Astrocyte (in vitro differentiated cells and primary cell): Measurements from ENCODE around the gene ABCC1. TPM values are rescaled to one million over a fixed set of nuclear protein-coding genes. Genes with fewer than 3 reads are reported as not detected.

Source experiments
- DNase-seq: peaks from one replicate; pipeline ENCODE4 v3.0.0-alpha.2; 2010; ENCODE audit warnings: low read depth
- FAIRE-seq: peaks from 2 replicates; lab custom pipeline; 2011; peaks lifted over from hg19 to GRCh38; lab: Jason Lieb, UNC
- H2AFZ ChIP-seq: 2 replicates; pipeline ENCODE4 v1.6.0; 2012; ENCODE audit warnings: low read depth, low read length, inconsistent platforms
- H3K27ac ChIP-seq: 2 replicates; pipeline ENCODE4 v1.5.1; 2011; ENCODE audit warnings: low read depth, low read length, inconsistent platforms
- H3K27me3 ChIP-seq: 2 replicates; pipeline ENCODE4 v1.6.0; 2011; ENCODE audit warnings: low read length, inconsistent platforms; ENCODE audit not compliant: insufficient read depth
- H3K36me3 ChIP-seq: 2 replicates; pipeline ENCODE4 v1.5.1; 2011; ENCODE audit warnings: low read length, inconsistent platforms; ENCODE audit not compliant: insufficient read depth
- H3K4me1 ChIP-seq: 2 replicates; pipeline ENCODE4 v1.5.1; 2011; ENCODE audit warnings: low read length, inconsistent platforms; ENCODE audit not compliant: insufficient read depth
- H3K4me2 ChIP-seq: 2 replicates; pipeline ENCODE4 v1.6.0; 2012; ENCODE audit warnings: low read length, inconsistent platforms
- H3K4me3 ChIP-seq: 2 replicates; pipeline ENCODE4 v1.5.1; 2011; ENCODE audit warnings: low read depth, mild to moderate bottlenecking, low read length, inconsistent platforms; ENCODE audit not compliant: insufficient read depth
- H3K79me2 ChIP-seq: 2 replicates; pipeline ENCODE4 v1.6.0; 2012; ENCODE audit warnings: mild to moderate bottlenecking, low read length, inconsistent platforms; ENCODE audit not compliant: insufficient read depth
- H3K9ac ChIP-seq: 2 replicates; pipeline ENCODE4 v1.6.0; 2012; ENCODE audit warnings: mild to moderate bottlenecking, low read length, inconsistent platforms
- H3K9me3 ChIP-seq: 2 replicates; pipeline ENCODE4 v1.5.1; 2012; ENCODE audit warnings: low read depth, mild to moderate bottlenecking, low read length, inconsistent platforms; ENCODE audit not compliant: insufficient read depth
- H4K20me1 ChIP-seq: 2 replicates; pipeline ENCODE4 v1.6.0; 2012; ENCODE audit warnings: low read length, inconsistent platforms; ENCODE audit not compliant: insufficient read depth
- H3K27ac Mint-ChIP-seq: one replicate; pipeline ENCODE4 v1.8.0; 2021; ENCODE audit warnings: mild to moderate bottlenecking, mixed read lengths; ENCODE audit not compliant: unreplicated experiment
- H3K27me3 Mint-ChIP-seq: one replicate; pipeline ENCODE4 v1.8.0; 2021; ENCODE audit warnings: low read depth, mixed read lengths; ENCODE audit not compliant: unreplicated experiment
- H3K36me3 Mint-ChIP-seq: one replicate; pipeline ENCODE4 v1.8.0; 2021; ENCODE audit warnings: low read depth, mixed read lengths; ENCODE audit not compliant: unreplicated experiment
- H3K4me1 Mint-ChIP-seq: one replicate; pipeline ENCODE4 v1.8.0; 2021; ENCODE audit warnings: low read depth, mixed read lengths; ENCODE audit not compliant: unreplicated experiment
- H3K4me3 Mint-ChIP-seq: one replicate; pipeline ENCODE4 v1.8.0; 2021; ENCODE audit warnings: mild to moderate bottlenecking, moderate library complexity, mixed read lengths; ENCODE audit not compliant: unreplicated experiment
- H3K9me3 Mint-ChIP-seq: one replicate; pipeline ENCODE4 v1.8.0; 2021; ENCODE audit warnings: mild to moderate bottlenecking, mixed read lengths; ENCODE audit not compliant: unreplicated experiment
- EZH2 ChIP-seq: IDR thresholded peaks from 2 replicates; pipeline ENCODE4 v1.6.1; 2012; ENCODE audit warnings: mild to moderate bottlenecking, low read length, inconsistent platforms; ENCODE audit not compliant: insufficient read depth
- total RNA-seq: library from RNA; stranded (reverse); gene quantifications from 2 replicates; pipeline ENCODE4 v1.2.1, GENCODE V29; 2021
- TF ChIP-seq, protein P1 (sequence below): IDR thresholded peaks from 2 replicates; pipeline ENCODE4 v1.5.1; 2011; ENCODE audit warnings: low read depth, mild to moderate bottlenecking, inconsistent platforms, low read length, moderate library complexity; ENCODE audit not compliant: insufficient read depth

ABCC1 gene
- total RNA-seq, 1 donor from 2014 or later, result 42.1 TPM

DNA sequence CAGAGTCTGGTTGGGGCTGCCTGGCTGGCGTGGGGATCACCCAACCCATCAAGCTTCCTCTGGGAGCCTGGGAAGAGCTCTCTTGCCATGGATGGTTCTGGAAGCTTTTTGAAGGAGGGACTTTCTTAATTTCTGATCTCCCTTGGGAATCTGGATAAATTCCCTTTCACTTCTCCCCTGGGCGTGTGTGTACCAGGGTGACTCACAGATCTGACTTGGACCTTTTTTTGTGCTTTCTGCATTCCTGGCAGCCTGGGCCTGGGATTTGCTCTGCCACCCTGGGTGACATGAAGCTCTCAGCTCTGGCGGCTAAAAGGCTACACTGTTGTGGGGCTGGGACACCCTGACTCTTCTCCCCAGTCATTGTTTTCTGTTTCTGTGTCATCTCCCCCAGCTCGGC lies 70.1 kb downstream of the ABCC1 start:
- Histone ChIP-seq H3K4me3 (no peak overlapping the region), H2AFZ (no peak overlapping the region), H3K27me3 (no peaks in the 10 kb centered on the region), H3K9me3 (no peaks in the 10 kb centered on the region), H3K79me2 (peaks cover 8% of the 10 kb centered on the region), H3K4me1 (peaks cover 34% of the 10 kb centered on the region), H3K27ac (no peak overlapping the region), H3K4me2 (peak overlapping the region; percentile 28), H3K9ac (peak overlapping the region; percentile 5), H4K20me1 (peaks cover 16% of the 10 kb centered on the region), H3K36me3 (peaks cover 13% of the 10 kb centered on the region)
- FAIRE-seq, result no peak
- Mint-ChIP-seq H3K27ac (no peak overlapping the region), H3K36me3 (peaks cover 33% of the 10 kb centered on the region), H3K9me3 (no peaks in the 10 kb centered on the region), H3K27me3 (no peaks in the 10 kb centered on the region), H3K4me3 (no peak overlapping the region), H3K4me1 (peaks cover 27% of the 10 kb centered on the region)
- TF ChIP-seq, protein P1, sequence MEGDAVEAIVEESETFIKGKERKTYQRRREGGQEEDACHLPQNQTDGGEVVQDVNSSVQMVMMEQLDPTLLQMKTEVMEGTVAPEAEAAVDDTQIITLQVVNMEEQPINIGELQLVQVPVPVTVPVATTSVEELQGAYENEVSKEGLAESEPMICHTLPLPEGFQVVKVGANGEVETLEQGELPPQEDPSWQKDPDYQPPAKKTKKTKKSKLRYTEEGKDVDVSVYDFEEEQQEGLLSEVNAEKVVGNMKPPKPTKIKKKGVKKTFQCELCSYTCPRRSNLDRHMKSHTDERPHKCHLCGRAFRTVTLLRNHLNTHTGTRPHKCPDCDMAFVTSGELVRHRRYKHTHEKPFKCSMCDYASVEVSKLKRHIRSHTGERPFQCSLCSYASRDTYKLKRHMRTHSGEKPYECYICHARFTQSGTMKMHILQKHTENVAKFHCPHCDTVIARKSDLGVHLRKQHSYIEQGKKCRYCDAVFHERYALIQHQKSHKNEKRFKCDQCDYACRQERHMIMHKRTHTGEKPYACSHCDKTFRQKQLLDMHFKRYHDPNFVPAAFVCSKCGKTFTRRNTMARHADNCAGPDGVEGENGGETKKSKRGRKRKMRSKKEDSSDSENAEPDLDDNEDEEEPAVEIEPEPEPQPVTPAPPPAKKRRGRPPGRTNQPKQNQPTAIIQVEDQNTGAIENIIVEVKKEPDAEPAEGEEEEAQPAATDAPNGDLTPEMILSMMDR, result no peak
- TF ChIP-seq EZH2, result no peak
- peak; percentile 54 for DNase-seq

DNA sequence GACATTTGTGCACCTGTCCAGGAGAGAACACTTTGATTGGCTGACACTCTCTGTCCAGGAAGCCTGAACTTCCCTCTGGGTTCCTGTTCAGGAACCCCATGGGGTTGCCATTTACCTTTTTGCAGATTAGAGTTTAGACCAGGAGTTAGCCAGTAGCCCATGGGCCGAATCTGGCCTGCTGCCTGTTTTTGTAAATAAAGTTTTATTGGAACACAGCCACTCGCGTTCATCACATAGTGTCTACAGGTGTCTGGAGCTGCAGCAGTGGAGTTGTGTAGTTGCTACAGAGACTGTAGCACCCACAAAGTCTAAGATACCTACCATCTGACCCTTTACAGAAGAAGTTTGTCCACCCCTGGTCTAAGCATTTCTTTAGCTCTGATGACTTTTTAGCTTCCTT lies 70.9 kb downstream of the ABCC1 start:
- Histone ChIP-seq H3K27ac (no peak overlapping the region), H3K4me3 (no peak overlapping the region), H3K4me1 (peaks cover 38% of the 10 kb centered on the region), H2AFZ (no peak overlapping the region), H3K9me3 (no peaks in the 10 kb centered on the region), H4K20me1 (peaks cover 12% of the 10 kb centered on the region), H3K9ac (no peak overlapping the region), H3K36me3 (peaks cover 13% of the 10 kb centered on the region), H3K4me2 (no peak overlapping the region), H3K79me2 (peaks cover 8% of the 10 kb centered on the region), H3K27me3 (no peaks in the 10 kb centered on the region)
- no peak for TF ChIP-seq EZH2
- TF ChIP-seq, protein P1, result no peak
- Mint-ChIP-seq H3K4me1 (peaks cover 27% of the 10 kb centered on the region), H3K9me3 (no peaks in the 10 kb centered on the region), H3K4me3 (no peak overlapping the region), H3K27me3 (no peaks in the 10 kb centered on the region), H3K27ac (no peak overlapping the region), H3K36me3 (peaks cover 37% of the 10 kb centered on the region)
- FAIRE-seq (no peak), DNase-seq (no peak)

DNA sequence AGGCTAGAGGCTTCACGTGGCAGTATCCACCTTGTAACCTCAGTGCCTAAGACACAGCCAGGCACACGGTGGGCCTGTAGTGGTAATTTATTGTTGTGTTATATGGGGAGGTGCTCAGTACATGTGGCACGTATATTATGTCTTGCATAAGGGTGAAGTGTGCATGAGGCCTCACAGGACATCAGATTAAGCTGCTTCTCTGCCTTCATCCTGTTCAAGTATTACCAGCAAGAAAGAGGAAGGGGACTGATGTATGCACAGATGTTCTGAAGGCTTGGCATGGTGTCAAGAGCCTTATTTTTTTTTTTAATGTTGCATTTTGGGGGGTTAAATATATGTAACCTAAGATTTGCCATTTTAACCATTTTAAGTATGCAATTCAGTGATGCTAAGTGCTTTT lies 71.6 kb downstream of the ABCC1 start:
- Mint-ChIP-seq H3K36me3 (peaks cover 34% of the 10 kb centered on the region), H3K4me3 (no peak overlapping the region), H3K27me3 (no peaks in the 10 kb centered on the region), H3K27ac (peak overlapping the region; percentile 94), H3K4me1 (peaks cover 34% of the 10 kb centered on the region), H3K9me3 (no peaks in the 10 kb centered on the region)
- no peak for DNase-seq
- no peak for FAIRE-seq
- Histone ChIP-seq H3K4me1 (peaks cover 45% of the 10 kb centered on the region), H3K27ac (no peak overlapping the region), H3K9me3 (no peaks in the 10 kb centered on the region), H3K27me3 (no peaks in the 10 kb centered on the region), H3K79me2 (peaks cover 8% of the 10 kb centered on the region), H2AFZ (no peak overlapping the region), H4K20me1 (peaks cover 11% of the 10 kb centered on the region), H3K4me2 (no peak overlapping the region), H3K9ac (no peak overlapping the region), H3K36me3 (peaks cover 13% of the 10 kb centered on the region), H3K4me3 (no peak overlapping the region)
- TF ChIP-seq, protein P1, result no peak
- no peak for TF ChIP-seq EZH2
